GM06990 (cell line): ENCODE measurements around the gene DAPK1.

Experiments
- DNase-seq: peaks from one replicate; pipeline ENCODE4 v3.0.0-alpha.2; 2011; ENCODE audit not compliant: insufficient read length; ENCODE audit errors: extremely low read depth
- H3K27me3 ChIP-seq: replicated peaks from 2 replicates; pipeline ENCODE4 v1.6.0; 2011; ENCODE audit warnings: low read length; ENCODE audit not compliant: control insufficient read depth, insufficient read depth
- H3K36me3 ChIP-seq: 2 replicates; pipeline ENCODE4 v1.5.1; 2011; ENCODE audit warnings: low read length; ENCODE audit not compliant: control insufficient read depth, insufficient read depth
- H3K4me3 ChIP-seq: replicated peaks from 2 replicates; pipeline ENCODE4 v1.5.1; 2011; ENCODE audit warnings: low read depth, mild to moderate bottlenecking, control low read depth, low read length
- TF ChIP-seq, protein P1 (sequence below): IDR thresholded peaks from 2 replicates; pipeline ENCODE4 v1.5.1; 2011; ENCODE audit warnings: low read length, control low read depth, mild to moderate bottlenecking, inconsistent platforms; ENCODE audit not compliant: insufficient read depth, poor library complexity, severe bottlenecking

Gene DAPK1

DNA sequence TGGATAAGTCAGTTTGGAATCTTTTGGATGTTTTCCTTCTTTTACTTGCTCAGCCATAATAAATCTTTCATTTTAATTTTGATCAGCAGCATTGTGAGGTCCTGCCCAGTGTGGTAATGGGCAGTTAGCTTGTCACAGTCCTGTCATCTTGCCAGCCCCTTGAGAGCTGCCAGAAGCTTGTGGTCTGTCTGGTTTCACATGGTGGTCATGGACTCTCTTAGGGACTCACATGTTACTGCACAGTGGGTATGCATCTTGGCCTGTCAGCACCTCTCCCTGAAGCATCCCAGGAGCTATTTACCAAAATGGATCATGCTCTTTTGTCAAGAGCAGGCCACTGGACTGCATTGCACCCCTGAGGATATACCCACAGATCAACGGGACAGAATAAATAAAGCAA, 60.3 kb downstream of the DAPK1 start:
- Histone ChIP-seq H3K4me3 (no peak overlapping the region), H3K36me3 (no peaks in the 10 kb centered on the region; the same call in 1 of the 2 replicates), H3K27me3 (no peaks in the 10 kb centered on the region)
- TF ChIP-seq, protein P1, sequence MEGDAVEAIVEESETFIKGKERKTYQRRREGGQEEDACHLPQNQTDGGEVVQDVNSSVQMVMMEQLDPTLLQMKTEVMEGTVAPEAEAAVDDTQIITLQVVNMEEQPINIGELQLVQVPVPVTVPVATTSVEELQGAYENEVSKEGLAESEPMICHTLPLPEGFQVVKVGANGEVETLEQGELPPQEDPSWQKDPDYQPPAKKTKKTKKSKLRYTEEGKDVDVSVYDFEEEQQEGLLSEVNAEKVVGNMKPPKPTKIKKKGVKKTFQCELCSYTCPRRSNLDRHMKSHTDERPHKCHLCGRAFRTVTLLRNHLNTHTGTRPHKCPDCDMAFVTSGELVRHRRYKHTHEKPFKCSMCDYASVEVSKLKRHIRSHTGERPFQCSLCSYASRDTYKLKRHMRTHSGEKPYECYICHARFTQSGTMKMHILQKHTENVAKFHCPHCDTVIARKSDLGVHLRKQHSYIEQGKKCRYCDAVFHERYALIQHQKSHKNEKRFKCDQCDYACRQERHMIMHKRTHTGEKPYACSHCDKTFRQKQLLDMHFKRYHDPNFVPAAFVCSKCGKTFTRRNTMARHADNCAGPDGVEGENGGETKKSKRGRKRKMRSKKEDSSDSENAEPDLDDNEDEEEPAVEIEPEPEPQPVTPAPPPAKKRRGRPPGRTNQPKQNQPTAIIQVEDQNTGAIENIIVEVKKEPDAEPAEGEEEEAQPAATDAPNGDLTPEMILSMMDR: no peak
- DNase-seq: no peak

DNA sequence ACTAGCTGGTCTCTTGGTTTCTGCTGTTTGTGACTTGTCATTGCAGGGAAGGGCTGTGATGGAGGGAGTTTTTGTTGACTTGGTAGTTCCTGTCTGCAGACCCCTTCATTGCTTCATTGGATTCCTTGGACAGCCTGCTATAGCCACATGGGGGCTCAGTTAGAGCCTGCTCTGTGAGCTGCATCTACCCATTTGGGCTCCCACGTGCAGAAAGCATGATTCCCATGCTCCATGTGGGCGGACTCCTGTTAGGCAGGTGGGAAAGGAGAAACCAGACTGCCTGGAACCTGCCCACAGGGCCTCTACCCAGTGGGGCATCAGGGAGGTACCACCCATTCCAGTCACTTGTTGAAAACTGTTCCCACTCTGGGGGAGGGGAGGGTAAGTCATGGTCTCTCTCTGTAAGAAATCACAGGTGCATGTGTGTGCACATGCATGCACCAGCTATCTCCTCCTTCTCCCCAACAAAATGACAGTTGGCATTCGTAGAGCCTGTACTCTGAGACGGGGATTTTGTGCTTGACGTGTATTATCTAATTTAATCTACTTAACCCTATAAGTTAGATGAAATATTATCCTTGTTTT, 61.0 kb downstream of the DAPK1 start:
- TF ChIP-seq, protein P1: no peak
- no peaks in the 10 kb centered on the region for H3K27me3 ChIP-seq
- H3K36me3 ChIP-seq: peaks cover 2% of the 10 kb centered on the region; the same call in 1 of the 2 replicates
- H3K4me3 ChIP-seq: no peak overlapping the region
- DNase-seq: no peak

DNA sequence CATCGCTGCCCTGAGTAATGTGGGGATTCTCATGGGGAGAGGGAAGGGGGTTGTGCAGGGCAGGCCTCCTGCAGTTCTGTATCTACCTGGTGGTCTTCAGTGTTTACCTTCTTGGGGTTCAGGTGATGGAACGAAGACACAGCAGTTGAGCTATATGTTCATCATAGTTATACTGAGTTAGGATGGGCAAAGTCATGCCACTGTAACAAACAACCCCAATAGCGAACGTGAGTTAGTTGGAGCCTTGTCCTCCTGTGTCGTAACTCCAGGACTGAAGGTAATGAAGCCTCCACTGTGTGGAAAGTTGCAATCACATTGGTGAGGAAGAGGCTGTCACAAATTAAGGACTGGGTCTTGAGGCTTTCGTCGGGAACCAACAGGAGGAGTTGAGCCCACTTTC, 64.4 kb downstream of the DAPK1 start:
- no peak for DNase-seq
- Histone ChIP-seq H3K4me3 (no peak overlapping the region), H3K36me3 (peaks cover 2% of the 10 kb centered on the region; the same call in 1 of the 2 replicates), H3K27me3 (no peaks in the 10 kb centered on the region)
- TF ChIP-seq, protein P1: no peak

DNA sequence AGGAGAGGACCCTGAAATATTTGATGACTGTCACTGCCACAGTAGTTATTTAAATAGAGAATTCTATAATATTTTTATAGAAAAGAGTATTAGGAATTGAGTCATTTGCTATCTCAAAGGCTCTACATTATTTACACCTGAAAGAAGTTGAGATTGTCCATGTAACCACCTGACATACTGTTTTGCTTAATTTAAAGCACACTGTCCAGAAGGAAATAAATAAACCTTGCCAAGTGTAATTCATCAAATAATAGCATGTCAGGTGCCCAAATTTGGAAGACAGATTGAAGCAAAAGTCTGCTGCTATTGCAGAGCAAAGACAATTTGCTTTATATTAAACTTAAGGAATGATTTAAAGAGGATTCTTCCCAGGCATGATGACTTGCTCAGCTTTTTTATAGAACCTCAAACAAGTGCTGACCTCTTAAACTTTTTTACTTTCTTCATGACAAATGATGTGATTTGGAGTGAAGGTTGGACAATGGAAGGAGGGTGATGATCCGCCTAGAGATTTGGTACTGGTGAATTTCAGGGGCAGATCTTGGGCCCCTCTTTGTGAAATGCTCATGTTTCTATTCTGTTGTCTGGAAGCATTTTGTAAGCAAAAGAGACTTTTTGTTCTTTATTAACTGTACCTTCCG, 65.0 kb downstream of the DAPK1 start:
- TF ChIP-seq, protein P1: no peak
- H3K27me3 ChIP-seq: no peaks in the 10 kb centered on the region
- peaks cover 2% of the 10 kb centered on the region; the same call in 1 of the 2 replicates for H3K36me3 ChIP-seq
- no peak overlapping the region for H3K4me3 ChIP-seq
- DNase-seq: no peak

DNA sequence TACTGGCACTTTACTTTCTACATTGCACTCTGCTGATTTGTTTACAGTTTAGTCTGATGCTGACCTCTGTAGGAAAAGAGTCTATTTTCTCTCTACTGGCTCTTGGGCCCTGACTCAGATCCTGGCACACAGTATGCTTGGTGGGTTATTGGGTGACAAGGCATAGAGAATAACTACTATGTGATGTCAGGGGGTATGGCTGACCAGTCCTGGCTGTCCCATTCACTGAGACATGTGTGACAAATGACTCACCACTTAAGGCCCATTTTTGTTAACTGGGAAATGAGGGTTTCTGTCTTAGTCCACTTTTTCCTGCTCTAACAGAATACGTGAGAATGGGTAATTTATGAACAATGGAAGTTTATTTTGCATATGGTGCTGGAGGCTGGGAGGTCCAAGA, 66.4 kb downstream of the DAPK1 start:
- Histone ChIP-seq H3K36me3 (peaks cover 2% of the 10 kb centered on the region; the same call in 1 of the 2 replicates), H3K4me3 (no peak overlapping the region), H3K27me3 (no peaks in the 10 kb centered on the region)
- DNase-seq: no peak
- TF ChIP-seq, protein P1: no peak
